IPS-NIHi7 (cell line): ENCODE measurements around the gene PAIP1.
"Not testable (repeated sequence)": the region's sequence is repeated elsewhere in the genome, so short reads cannot be mapped to it uniquely, and the experiment has no call there.

Source experiments
- DNase-seq: peaks from one replicate; pipeline ENCODE4 v3.0.0; 2012; ENCODE audit warnings: mixed read lengths; ENCODE audit errors: extremely low spot score

Gene PAIP1

DNA sequence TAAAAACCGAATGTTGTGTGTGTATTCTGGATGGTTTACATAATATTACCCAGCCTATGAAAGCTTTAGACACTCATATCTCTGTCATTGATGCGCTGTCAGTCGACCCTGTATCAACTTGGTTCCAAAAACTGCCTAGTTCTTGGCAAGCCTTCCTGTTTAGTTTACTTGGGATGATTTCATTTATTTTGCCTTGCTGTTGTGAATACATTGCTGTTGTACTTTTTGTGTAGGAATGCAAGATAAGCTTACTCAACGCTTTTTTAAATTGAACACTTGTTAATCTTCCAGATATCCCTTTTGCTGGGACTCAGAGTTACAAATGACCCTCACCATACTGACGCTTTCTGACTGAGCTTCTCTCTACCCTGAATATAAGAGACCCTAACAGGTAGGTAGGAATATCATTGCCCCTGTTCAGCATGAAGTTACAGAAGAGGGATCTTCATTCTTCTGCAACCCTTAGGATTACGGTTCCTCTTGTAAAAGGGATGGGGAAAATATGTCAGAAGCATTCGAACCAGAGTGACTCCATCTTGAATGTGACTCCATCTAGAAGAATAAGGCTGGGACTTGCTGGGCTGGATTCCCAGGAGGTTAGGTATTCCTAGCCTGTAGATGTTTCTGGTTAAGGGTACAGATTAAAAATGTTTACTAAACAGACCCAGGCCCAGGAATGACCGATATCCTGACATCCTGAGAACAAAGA lies 13.7 kb upstream of the PAIP1 start:
- DNase-seq: no peak

DNA sequence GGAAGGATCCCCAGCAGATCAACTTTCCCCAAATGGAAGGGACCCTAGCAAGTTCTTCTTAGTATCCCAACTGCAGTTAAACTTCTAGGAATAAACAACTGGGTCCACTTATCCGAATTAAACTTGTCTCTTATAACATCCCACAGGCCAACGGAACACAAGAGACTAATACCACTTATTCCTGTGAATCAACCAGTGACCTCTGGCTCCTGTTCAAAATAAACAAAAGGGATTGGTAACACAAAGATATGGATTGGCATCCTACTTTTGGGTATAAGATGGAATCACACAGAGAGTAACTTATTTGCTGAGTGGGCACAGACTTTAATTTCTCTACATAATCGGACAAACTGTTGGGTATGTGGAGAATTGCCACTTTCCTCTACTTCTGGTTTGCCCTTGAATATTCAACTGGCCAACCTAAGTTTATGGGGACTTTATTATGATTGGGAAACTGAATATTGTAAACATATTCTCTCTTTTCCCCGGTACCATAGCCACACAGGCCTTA lies 12.4 kb upstream of the PAIP1 start:
- DNase-seq: no peak

DNA sequence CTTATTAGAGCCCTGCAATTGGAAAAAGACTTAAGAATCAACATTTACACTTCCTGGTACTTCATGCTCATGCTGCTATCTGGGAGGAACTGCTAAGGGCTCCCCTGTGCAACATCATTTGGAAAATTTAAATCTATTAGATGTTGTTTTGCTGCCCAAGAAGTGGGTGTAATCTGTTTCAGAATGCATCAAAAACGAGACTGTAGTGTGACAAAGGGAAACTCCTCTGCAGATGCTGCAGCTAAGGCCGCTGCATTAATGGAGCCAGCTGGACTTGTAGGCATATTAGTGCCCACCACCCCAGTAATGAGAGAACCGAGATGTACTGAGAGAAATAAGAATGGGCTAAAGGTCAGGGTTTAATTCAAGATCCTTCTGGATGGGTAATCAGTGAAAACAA lies 11.1 kb upstream of the PAIP1 start:
- no peak for DNase-seq

DNA sequence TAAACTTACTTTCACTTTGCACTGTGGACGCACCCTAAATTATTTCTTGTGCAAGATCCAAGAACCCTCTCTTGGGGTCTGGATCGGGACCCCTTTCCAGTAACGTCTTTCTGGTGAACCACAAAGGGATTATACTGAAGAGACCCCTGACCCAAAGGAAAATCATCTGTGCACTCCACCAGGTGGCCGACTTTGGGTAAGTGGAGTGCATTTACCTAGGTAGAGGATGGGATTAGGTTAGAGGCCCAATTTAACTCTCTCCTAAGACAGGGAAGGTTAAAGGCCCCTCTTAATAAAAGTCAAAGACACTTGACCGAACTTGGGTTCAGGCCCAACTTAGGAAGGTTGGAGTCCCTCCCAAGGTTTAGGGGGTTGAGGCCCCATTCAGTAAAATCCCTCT lies 8.2 kb upstream of the PAIP1 start:
- no peak for DNase-seq

DNA sequence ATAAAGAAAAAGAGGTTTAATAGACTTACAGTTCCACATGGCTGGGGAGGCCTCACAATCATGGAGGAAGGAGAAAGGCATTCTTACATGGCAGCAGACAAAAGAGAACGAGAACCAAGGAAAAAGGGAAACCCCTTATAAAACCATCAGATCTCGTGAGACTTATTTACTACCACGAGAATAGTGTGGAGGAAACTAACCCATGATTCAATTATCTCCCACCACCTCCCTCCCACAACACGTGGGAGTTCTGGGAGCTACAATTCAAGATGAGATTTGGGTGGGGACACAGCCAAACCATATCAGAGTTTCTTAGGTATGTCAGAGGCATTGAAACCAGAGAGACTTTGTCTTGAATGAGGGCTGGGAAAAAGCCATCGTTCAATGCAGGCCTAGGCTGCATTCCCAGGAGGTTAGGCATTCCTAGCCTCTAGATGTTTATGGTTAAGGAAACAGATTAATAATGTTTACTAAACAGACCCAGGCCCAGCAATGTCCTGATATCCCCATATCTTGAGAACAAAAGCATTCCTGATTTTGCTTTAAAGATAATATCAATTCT lies 7.5 kb upstream of the PAIP1 start:
- DNase-seq: no peak

DNA sequence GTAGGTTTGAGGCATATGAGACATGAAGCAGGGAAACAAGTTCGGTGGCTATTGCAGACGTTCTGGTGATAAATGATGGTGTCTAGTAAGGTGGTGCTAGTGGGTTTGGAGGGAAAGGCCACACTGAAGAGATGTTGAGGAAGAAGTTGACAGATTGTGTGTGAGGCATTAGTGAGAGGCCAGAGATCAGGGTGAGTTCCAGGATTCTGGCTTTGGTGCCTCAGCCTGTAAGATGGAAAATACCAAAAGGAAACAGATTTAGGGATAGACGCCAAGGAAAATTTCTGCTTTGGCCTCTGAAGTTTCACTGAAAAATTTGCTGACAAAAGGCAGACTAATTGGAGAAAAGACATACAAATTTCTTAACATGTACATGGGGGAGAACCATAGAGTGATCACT lies 6.4 kb upstream of the PAIP1 start:
- no peak for DNase-seq

DNA sequence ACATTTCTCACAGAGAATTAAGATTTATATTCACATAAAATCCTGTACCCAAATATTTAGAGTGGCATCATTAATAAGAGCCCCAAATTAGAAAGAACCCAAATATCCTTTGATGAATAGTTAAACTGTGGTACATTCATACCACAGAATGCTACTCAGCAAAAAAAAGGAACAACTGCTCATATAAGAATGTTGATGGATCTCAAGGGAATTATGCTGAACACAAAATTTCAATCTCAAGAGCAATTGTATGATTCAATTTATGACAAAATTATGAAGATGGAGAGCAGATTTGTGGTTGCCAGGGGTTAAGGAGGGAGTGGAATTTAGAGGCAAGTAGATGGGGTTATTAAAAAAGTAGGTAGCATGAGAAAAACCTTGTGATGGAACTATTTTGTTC lies 4.5 kb upstream of the PAIP1 start:
- no peak for DNase-seq

DNA sequence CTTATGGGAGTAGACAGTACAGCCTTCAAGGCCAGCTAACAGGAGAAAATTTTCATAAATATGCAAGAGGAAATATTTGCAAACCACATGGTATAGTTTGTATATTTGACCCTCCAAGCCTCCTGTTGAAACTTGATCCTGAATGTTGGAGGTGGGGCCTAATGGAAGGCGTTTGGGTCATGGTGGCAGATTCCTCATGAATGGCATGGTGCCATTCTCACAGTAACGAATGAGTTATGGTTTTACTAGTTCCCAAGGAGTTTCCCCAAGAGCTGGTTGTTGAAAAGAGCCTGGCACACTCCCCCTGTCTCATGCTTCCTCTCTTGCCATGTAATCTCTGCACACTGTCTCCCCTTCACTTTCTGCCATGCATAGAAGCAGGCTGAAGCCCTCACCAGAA lies 3.3 kb upstream of the PAIP1 start:
- DNase-seq: no peak

DNA sequence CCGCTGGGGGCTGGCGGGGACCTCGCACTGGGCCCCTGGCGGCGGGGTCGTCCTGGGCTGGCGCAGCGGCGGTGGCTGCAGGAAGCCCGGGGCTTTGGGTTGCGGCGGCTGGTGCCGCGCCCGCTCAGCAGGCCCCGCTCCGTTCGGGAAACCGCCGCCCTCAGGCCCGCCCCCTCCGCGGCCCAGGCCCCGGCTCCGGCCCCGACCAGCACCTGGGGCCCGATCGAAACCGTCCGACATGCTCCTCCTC lies 345 bp downstream of the PAIP1 start:
- DNase-seq: not testable (repeated sequence)

DNA sequence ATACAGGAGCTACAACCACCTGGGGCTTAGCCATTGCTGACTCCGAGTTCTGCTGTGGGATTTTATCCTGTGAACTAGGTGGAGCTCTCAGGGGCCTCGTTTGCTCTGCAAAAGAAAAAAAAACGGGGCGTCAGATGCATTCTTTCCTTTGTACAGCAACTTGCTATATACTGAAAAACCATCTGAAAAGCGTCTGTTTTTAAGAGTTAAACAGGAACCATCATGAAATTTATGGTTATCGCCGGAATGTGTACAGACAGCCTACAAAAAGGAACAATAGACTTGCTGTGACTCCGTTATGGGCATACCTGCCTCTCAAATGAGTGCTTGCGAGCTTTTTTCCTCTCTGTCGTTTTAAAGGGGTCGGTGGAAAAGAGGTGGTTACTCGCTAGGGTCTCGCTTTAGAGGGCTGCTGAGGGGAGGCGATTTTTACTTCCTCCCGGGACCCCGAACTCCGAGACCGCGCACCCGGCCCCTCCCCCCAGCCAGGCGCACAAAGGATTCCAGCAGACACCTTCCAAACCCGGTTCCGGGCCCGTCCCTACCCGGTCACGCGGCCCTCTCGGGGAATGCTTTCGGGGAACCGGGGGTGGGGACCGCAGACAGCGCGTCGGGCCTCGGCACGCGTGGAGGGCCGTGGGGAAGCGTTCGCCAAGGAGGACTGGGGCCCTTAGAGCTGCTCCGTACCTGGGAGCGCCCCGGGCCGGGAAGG lies 826 bp downstream of the PAIP1 start:
- peak; percentile 67 for DNase-seq

DNA sequence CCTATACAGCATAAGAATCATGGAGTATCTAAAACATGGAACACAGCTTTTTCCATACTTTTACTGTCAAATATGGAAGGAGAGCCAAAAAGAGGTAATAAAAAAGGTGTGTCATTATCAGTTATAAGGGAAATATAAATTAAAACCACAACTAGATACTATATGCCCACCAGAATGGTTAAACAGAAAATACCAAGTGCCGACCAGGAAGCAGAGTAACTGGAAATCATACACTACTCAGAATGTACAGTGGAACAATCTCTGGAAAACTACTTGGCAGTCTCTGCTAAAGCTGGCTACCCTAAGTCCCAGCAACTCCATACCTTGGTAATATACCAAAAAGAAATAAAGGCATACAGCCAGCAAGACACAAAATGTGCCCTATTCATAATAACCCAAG lies 2.4 kb downstream of the PAIP1 start:
- no peak for DNase-seq

DNA sequence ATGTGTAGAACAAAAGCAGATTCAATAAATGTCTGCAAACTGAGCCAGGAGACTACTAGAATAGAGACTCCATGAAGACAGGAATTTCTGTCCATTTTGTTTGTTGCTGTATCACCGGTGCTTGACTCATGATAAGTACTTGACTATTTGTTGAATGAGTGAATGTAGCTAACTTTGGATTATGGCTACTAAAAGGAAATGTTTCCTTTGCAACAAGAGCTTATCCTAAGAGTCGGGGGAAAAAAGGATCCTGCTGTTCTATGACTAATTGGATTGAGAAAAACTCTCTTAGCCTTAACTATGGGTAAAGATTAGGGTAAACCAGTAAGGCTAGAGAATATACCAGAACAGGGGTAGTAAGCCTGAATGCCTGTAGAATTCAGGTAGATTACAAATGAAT lies 3.5 kb downstream of the PAIP1 start:
- DNase-seq: no peak

DNA sequence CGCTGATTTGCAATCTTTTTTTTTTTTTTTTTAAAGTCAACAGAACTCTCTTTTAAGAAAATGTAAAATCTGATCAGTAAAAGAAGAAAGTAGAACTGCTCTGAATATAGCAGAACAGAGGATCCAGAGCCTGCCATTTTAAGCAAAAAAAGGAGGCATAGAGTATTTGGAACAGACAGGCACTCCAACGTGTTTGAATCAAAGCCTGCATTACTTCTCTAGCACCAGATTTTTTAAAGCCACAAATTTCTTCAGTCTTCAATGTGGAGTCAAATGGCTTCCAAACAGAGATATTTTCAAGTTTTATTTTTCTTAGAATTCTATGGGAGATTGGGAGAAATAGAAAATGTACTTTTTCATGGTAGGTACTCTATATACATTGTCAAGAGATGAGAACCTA lies 5.1 kb downstream of the PAIP1 start:
- no peak for DNase-seq

DNA sequence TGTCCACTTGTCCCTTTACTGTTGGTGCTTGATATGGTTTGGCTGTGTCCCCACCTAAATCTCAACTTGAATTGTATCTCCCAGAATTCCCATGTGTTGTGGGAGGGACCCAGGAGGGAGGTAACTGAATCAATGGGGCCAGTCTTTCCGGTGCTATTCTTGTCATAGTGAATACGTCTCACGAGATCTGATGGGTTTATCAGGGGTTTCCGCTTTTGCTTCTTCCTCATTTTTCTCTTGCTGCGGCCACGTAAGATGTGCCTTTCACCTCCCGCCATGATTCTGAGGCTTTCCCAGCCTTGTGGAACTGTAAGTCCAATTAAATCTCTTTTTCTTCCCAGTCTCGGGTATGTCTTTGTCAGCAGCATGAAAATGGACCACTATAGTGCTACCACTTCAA lies 7.6 kb downstream of the PAIP1 start:
- DNase-seq: not testable (repeated sequence)

DNA sequence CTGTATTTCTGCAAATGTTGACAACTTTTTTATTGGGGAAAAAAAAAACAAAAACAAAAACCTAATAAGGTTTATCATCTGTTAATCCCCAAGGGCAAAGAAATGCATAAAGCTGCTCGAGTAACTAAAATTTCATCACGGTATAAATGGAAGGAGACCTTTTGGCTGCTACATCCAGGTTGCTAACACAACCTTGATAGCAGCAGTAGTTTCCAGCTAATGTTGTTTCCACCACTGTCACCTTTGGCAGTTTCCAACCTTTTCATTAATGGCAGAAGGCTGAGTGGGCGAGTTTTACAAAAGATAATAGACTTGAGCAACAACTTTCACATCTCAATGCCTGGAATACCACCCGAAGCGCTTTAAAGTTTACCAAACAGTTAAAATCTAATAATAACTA lies 8.5 kb downstream of the PAIP1 start:
- DNase-seq: no peak

DNA sequence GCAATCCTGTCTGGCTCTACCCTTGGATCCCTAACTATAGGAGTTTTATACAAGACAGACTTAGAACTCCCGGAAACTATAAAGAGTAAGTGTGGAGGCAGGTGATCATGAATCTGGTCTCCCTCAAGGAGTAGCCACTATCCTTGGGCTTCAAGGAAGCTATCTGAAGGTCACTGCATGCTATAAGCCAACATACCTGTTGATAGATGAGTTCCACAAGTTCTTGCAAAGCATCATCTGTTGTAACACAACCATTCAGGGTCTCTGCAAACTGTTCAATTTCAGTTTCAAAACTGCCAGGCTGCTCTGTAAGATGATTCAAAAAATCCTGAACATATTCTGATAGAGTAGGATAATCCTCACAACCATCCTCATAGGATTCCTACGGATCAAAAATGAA lies 9.3 kb downstream of the PAIP1 start:
- no peak for DNase-seq

DNA sequence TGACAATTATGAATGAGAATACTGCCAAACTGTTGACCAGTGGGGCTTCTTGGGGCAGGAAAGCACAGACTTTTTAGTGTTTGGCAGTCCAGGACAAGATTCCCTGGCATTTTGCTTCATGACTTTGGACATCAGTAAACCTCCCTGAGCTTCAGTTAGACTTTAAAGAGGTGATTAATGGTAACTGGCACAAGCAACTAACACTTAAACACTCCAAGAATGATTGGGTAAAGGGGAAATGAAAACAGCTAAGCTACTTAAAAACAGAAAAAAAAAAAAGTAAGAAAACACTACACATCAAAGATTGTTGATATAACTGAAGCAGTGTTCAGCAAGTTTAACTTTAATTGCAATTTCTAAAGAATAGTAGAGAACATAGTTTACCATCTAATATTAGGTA lies 13.4 kb downstream of the PAIP1 start:
- DNase-seq: no peak

DNA sequence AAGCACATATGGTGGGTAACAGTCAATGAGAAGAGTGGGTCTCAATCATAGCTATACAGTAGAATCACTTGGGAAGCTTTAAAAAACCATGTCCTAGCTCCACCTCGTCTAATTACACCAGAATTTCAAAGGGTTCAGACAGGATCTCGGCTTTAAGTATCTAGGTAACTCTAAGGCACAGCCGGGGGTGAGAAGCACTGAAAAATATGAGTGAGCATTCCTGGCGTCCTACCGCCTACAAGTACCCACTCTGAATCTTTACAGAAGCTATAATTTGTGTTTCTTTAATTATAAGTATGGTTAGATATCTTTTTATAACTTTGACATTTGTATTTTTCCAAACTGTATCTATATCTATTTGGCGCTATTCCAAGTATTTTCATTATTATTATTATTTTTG lies 16.1 kb downstream of the PAIP1 start:
- DNase-seq: no peak

DNA sequence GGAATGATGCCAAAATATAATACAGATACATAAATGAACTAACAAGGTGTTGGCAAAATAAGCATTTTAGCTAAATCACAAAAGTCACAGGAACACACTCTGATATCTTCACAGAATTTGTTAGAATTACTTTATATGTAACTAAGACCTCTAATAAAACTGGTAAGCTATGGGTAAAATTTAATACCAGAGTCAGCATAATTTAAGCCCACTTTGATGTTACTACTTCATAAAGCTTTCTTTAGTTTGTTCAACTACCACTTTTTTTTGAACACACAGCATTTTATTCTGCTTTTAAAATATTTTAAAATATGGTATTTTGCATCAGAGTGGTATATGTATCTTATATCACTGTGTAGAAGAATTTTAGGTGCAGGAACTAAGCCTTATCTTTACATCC lies 19.9 kb downstream of the PAIP1 start:
- no peak for DNase-seq

DNA sequence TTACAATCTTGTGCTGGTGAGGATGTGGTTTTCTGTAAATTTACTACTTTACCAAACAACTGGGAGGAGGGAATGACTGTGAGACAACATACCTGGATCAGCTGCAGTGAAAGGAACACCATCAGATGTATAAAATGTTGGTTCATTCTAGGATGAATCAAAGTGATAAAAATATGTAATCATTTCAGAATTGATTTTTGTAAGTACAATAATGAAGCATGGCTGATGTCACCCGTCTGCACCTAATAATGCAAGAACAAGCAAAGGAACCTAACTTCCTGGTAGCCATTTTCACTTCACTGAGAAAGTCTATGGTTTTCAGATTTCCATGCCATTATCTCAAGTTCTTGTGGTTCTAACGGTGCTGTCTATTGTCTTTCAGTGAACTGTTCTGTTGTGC lies 23.2 kb downstream of the PAIP1 start:
- no peak for DNase-seq

DNA sequence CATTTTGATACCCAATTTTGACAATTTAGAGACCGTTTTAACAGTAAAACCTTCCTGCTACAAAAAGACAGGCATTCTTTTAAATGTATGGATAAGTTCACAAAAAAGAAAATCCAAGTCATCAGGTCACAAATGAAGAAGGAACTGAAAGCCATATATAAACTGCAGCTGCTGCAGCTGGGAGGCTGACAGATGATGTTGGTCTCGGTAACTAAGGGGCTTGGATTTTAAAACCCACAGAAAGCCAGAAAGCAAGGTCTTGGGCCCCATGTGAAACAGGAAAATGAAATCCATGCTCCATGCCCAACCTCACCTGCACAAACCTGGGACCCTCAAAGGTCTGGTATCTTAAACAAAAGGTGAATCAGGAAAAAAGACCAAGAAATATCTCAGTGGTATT lies 26.2 kb downstream of the PAIP1 start:
- no peak for DNase-seq

DNA sequence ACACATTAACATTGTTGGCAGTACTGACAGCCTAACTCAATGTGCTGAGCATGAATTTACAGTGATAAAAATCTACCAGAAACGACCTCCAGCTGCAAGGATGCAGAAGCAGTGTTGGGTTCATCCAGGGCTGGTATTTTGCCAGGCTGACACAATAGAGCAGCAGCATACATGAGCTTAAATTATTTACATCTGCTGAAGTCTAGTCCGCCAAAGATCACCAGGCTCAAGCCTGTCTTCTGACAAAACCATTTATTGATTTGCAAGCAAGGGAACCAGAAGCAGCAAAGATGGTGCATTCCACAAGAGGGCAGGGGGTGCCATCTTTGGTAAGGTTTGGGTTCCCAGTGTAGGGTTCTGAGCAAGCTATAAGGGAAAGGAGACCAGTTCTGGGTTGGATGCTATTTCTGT lies 33.2 kb downstream of the PAIP1 start:
- no peak for DNase-seq

DNA sequence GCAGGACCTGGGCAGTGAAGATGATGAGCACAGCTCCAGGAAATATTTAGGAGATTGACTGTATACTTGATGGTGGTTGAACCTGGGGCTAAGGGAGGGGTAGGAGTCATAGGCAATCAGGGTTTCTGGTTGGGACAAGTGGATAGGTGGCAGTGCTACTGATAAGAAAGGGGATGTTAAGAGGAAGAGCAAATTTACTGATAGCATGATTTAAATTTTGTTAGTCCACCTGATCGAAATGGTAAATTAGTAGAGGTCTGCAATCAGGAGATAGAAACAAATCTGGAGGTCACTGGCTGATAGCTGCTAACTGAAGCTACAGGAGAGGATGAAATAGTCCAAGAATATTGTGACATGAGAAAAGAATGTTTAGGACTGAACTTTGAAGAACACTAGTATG lies 36.3 kb downstream of the PAIP1 start:
- DNase-seq: no peak

DNA sequence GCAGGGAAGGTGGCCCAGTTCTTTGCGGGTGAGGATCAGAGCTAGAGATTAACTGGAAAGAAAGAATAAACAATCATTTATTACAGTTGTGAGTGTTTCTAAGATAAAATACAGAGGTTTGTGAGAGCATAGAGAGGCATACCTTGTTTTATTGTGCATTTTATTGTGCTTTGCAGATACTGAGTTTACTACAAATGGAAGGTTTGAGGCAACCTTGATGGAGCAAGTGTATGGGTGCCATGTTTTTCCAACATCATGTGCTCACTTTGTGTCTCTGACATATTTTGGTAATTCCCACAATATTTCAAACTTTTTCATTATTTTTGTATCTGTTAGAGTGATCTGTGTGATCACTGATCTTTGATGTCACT lies 41.2 kb downstream of the PAIP1 start:
- no peak for DNase-seq
